ENCODE data around the gene ZNF385C. TPM values are rescaled to one million over a fixed set of nuclear protein-coding genes. Genes with fewer than 3 reads are reported as not detected.

Gene ZNF385C
- polyA plus RNA-seq, 2 of the 4 experiments (the other 2 are of a cell fraction) = 0.13 to 0.61 TPM

- TF ChIP-seq JUNB (IDR thresholded peaks at IDR 0.05) (no peak), HDAC2 (IDR thresholded peaks at IDR 0.05) (no peak), CTCF (IDR thresholded peaks at IDR 0.05) (no peak), ZSCAN20 (CRISPR knock-in tag; IDR thresholded peaks at IDR 0.05) (no peak)
Observed at GRCh38 chr17:42042598-42043319, 55.5 kb downstream of the ZNF385C start (continued).

GRCh38 chr17:42041619-42042018 is 56.7 kb downstream of the ZNF385C start:
- ChIA-PET CTCF (interaction anchor here (0.7 to 22.6 kb wide), 12 partner anchors 8 to 205 kb away, joined by 3 to 346 read pairs (median 4); partner anchors contain the start of genes DNAJC7, NKIRAS2 and ODAD4), POLR2A (interaction anchor here (0.6 kb wide), 1 partner anchor 26 kb away, joined by 3 read pairs; no protein-coding TSS in a partner anchor)
- no peak for ATAC-seq
- Histone ChIP-seq H3K4me1 (no peaks in the 10 kb centered on the region), H3K4me2 (no peak overlapping the region), H3K27ac (no peak overlapping the region), H3K9me3 (no peaks in the 10 kb centered on the region), H3K4me3 (no peak overlapping the region)
- TF ChIP-seq RAD21 (conservative IDR thresholded peaks at IDR 0.05 in 1 of 2, IDR thresholded peaks at IDR 0.05 in 1 of 2) = no peak
- no peak for TF ChIP-seq FOXS1 (CRISPR knock-in tag; IDR thresholded peaks at IDR 0.05)
- TF ChIP-seq JUNB (IDR thresholded peaks at IDR 0.05) = no peak
- no peak for TF ChIP-seq RNF2 (IDR thresholded peaks at IDR 0.05; ENCODE audit: borderline replicate concordance, low read depth)
- no peak for TF ChIP-seq SMC3 (IDR thresholded peaks at IDR 0.05)
- TF ChIP-seq BCL3 (IDR thresholded peaks at IDR 0.05) = no peak
- DNase-seq (ENCODE audit: low read depth in 1 of 2, low spot score in 1 of 2) = no peak
- FAIRE-seq = no peak

- POLR2A ChIA-PET = no interaction called here
- ATAC-seq (peak; percentile 23 to 57; a peak in 4 of 6 replicates), DNase-seq (ENCODE audit: low read depth in 1 of 2, low spot score in 1 of 2) (no peak), FAIRE-seq (no peak)
- CTCF ChIA-PET = interaction anchor here (0.9 to 22.6 kb wide), 11 partner anchors 8 to 89 kb away, joined by 3 to 346 read pairs (median 5); partner anchors contain the start of genes DNAJC7 and NKIRAS2
- no peak overlapping the region for H3K27ac ChIP-seq
- H3K4me1 ChIP-seq = no peaks in the 10 kb centered on the region
- H3K9me3 ChIP-seq = no peaks in the 10 kb centered on the region
- 87% methylated on average over 10 of the region's 10 CpGs for WGBS (ENCODE audit: missing lambda C conversion rate)
- TF ChIP-seq USF2 (IDR thresholded peaks at IDR 0.05) (no peak), FOXS1 (CRISPR knock-in tag; IDR thresholded peaks at IDR 0.05) (no peak), ZSCAN20 (CRISPR knock-in tag; IDR thresholded peaks at IDR 0.05) (no peak), RAD21 (conservative IDR thresholded peaks at IDR 0.05 in 1 of 2, IDR thresholded peaks at IDR 0.05 in 1 of 2) (no peak), MAX (IDR thresholded peaks at IDR 0.05) (no peak), ATOH8 (CRISPR knock-in tag; IDR thresholded peaks at IDR 0.05; ENCODE audit: low read depth) (no peak)
- H3K4me2 ChIP-seq = no peak overlapping the region
- no peak overlapping the region for H3K4me3 ChIP-seq
Observed at GRCh38 chr17:42040818-42041217, 57.5 kb downstream of the ZNF385C start.
